Measurements from ENCODE around the gene EIF2B2. TPM values are rescaled to one million over a fixed set of nuclear protein-coding genes. Genes with fewer than 3 reads are reported as not detected.

EIF2B2 gene
- total RNA-seq, 2 donors from 2014 or later = 12.9 to 17.1 TPM

DNA sequence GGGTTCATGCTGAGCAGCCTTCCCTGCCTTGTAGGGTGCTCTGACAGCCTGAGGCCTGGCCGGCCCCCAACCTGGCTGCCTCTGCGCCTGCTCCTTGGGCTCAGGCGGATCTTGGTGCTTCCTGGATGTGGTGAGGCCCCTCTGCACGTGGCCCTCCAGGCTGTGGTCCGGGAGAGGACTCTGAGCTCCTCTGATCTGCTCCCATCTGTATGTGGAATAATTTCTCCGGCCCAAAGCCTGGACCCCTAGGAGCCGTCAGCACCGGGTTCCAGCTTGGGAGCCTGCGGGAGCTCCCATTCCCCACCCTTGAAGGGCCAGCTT, 21.3 kb upstream of the EIF2B2 start:
- 81% methylated on average over 9 of the region's 9 CpGs for WGBS, 2 donors
- ATAC-seq = no peak
- no peak for TF ChIP-seq CTCF (IDR thresholded peaks at IDR 0.05)
- no peak for TF ChIP-seq POLR2A (IDR thresholded peaks at IDR 0.05)
- Histone ChIP-seq H3K4me1 (no peaks in the 10 kb centered on the region), H3K27me3 (no peaks in the 10 kb centered on the region), H3K9me3 (no peaks in the 10 kb centered on the region), H3K27ac (no peak overlapping the region), H3K36me3 (replicated peaks in 1 of 2; ENCODE audit: insufficient read depth in 1 of 2, low read depth in 2 of 2) (no peaks in the 10 kb centered on the region), H3K4me3 (no peak overlapping the region)
- intact Hi-C loops (cut with DNase I) = no loop called here
- no peak for DNase-seq

- Histone ChIP-seq H3K9me3 (no peaks in the 10 kb centered on the region), H3K4me3 (no peak overlapping the region), H3K27me3 (no peaks in the 10 kb centered on the region), H3K36me3 (replicated peaks in 1 of 2; ENCODE audit: insufficient read depth in 1 of 2, low read depth in 2 of 2) (no peaks in the 10 kb centered on the region), H3K27ac (no peak overlapping the region), H3K4me1 (no peaks in the 10 kb centered on the region)
- intact Hi-C loops (cut with DNase I) = no loop called here
- no peak for DNase-seq
- TF ChIP-seq CTCF (IDR thresholded peaks at IDR 0.05) (no peak), POLR2A (IDR thresholded peaks at IDR 0.05) (no peak)
- no peak for ATAC-seq
- WGBS, 2 donors = 88% methylated on average over 4 to 5 of the region's 5 CpGs
Observed at GRCh38 chr14:74981833-74982232, 20.9 kb upstream of the EIF2B2 start.

DNA sequence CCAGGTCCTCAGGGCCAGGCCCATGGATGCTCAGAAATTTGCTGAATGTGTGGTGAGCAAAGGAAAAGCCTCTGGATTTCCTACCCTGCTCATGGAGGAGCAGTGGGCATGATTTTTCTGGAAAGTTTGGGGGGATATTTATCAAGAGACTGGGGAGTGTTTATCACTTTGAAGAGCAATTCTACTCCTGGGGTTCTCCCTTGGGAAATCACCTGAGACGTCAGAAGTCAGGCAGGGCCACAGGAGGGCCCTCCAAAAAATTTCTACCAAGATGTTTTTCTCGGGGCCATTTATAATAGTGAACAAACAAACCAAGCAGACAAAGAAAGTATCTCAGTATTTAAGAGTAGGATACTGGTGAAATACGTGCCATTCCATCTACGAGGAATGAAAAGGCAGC, 20.1 kb upstream of the EIF2B2 start:
- H3K36me3 ChIP-seq (replicated peaks in 1 of 2; ENCODE audit: insufficient read depth in 1 of 2, low read depth in 2 of 2) = no peaks in the 10 kb centered on the region
- intact Hi-C loops (cut with DNase I) = no loop called here
- DNase-seq (no peak), ATAC-seq (no peak)
- 82 to 86% methylated on average over 4 of the region's 4 CpGs for WGBS, 2 donors
- H3K9me3 ChIP-seq = no peaks in the 10 kb centered on the region
- no peaks in the 10 kb centered on the region for H3K27me3 ChIP-seq
- TF ChIP-seq CTCF (IDR thresholded peaks at IDR 0.05) (no peak), POLR2A (IDR thresholded peaks at IDR 0.05) (no peak)
- no peak overlapping the region for H3K27ac ChIP-seq
- no peak overlapping the region for H3K4me3 ChIP-seq
- no peaks in the 10 kb centered on the region for H3K4me1 ChIP-seq

GRCh38 chr14:74983343-74983742, 19.4 kb upstream of the EIF2B2 start:
- intact Hi-C loops (cut with DNase I) = no loop called here
- TF ChIP-seq POLR2A (IDR thresholded peaks at IDR 0.05) (no peak), CTCF (IDR thresholded peaks at IDR 0.05) (no peak)
- Histone ChIP-seq H3K9me3 (no peaks in the 10 kb centered on the region), H3K27me3 (no peaks in the 10 kb centered on the region), H3K4me3 (no peak overlapping the region), H3K36me3 (replicated peaks in 1 of 2; ENCODE audit: insufficient read depth in 1 of 2, low read depth in 2 of 2) (no peaks in the 10 kb centered on the region), H3K4me1 (no peaks in the 10 kb centered on the region), H3K27ac (no peak overlapping the region)
- ATAC-seq = no peak
- DNase-seq = no peak
- WGBS, 2 donors = 69 to 90% methylated on average over 1 of the region's 1 CpG

DNA sequence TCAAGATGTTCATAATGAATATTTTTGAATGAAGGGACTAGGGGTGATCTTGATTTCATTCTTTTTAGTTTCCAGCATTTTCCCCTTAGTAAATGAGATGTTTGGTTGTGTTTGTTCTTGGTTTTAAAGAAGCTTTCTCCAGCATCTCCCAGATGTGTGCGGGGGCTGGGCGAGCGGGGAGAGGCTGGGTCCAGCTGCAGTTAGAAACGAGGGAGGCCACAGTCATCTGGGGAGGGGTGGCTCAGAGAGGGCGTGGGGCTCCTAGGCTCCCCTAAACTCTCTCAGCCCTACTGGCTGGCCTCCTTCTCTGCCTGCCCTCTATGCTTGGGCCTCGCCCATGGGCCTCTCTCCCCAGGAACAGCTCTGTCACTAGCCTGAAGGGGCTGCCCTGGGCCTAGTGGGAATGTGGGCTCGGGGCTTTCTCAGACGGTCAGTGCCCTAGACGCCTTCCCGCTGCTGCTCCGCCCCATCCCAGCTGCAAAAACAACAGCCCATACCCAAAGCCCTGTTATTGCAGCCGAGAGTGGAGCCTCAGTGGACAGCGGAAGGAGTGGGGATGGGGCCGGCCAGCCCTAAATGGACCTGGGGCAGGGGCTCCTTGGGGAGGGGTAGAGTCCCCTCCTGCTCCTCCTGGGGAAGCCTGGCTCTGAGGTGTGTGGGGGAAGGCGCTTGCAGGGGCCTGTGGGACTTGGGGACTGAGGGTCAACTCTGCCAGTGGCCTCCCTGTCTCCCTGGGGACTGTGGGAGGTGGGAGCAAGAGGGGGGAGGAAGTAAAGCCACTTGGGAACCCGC, 18.3 kb upstream of the EIF2B2 start:
- DNase-seq (no peak), ATAC-seq (no peak)
- WGBS, 2 donors = 78 to 82% methylated on average over 15 to 16 of the region's 16 CpGs
- Histone ChIP-seq H3K4me1 (no peaks in the 10 kb centered on the region), H3K9me3 (no peaks in the 10 kb centered on the region), H3K27me3 (no peaks in the 10 kb centered on the region), H3K27ac (no peak overlapping the region), H3K36me3 (replicated peaks in 1 of 2; ENCODE audit: insufficient read depth in 1 of 2, low read depth in 2 of 2) (no peaks in the 10 kb centered on the region), H3K4me3 (no peak overlapping the region)
- TF ChIP-seq CTCF (IDR thresholded peaks at IDR 0.05) (no peak), POLR2A (IDR thresholded peaks at IDR 0.05) (no peak)
- intact Hi-C loops (cut with DNase I) = no loop called here

All from body of pancreas (tissue), 4 donors.